ENCODE results near the gene BTBD17.

The BTBD17 gene

GRCh38 chr17:74404789-74405188 is 43.1 kb upstream of the BTBD17 start:
- H3K27ac ChIP-seq: no peak overlapping the region
- ChIA-PET POLR2A (ENCODE audit: low non-redundant PET) (no interaction called here), CTCF (interaction anchor here (0.6 kb wide), 1 partner anchor 11 kb away, joined by 3 read pairs; no protein-coding TSS in a partner anchor)
- no peak for DNase-seq (ENCODE audit: low spot score)
- no peak for TF ChIP-seq CTCF (conservative IDR thresholded peaks at IDR 0.05; ENCODE audit: low read depth)

- TF ChIP-seq CTCF (conservative IDR thresholded peaks at IDR 0.05; ENCODE audit: low read depth): no peak
- H3K27ac ChIP-seq: no peak overlapping the region
- POLR2A ChIA-PET (ENCODE audit: low non-redundant PET): no interaction called here
- DNase-seq (ENCODE audit: low spot score): no peak
- CTCF ChIA-PET: interaction anchor here (0.6 kb wide), 1 partner anchor 11 kb away, joined by 3 read pairs; no protein-coding TSS in a partner anchor
These were observed 42.5 kb upstream of the BTBD17 start for GRCh38 chr17:74404218-74404617.

GRCh38 chr17:74403512-74404137 is 42.0 kb upstream of the BTBD17 start:
- no peak for DNase-seq (ENCODE audit: low spot score)
- POLR2A ChIA-PET (ENCODE audit: low non-redundant PET): no interaction called here
- TF ChIP-seq CTCF (conservative IDR thresholded peaks at IDR 0.05; ENCODE audit: low read depth): no peak
- H3K27ac ChIP-seq: no peak overlapping the region
- CTCF ChIA-PET: no interaction called here

GRCh38 chr17:74402048-74402447 is 40.4 kb upstream of the BTBD17 start:
- no peak overlapping the region for H3K27ac ChIP-seq
- no peak for DNase-seq (ENCODE audit: low spot score)
- no peak for TF ChIP-seq CTCF (conservative IDR thresholded peaks at IDR 0.05; ENCODE audit: low read depth)
- POLR2A ChIA-PET (ENCODE audit: low non-redundant PET): no interaction called here
- CTCF ChIA-PET: no interaction called here

GRCh38 chr17:74396567-74396966 is 34.9 kb upstream of the BTBD17 start:
- no peak for TF ChIP-seq CTCF (conservative IDR thresholded peaks at IDR 0.05; ENCODE audit: low read depth)
- CTCF ChIA-PET: no interaction called here
- no peak for DNase-seq (ENCODE audit: low spot score)
- no peak overlapping the region for H3K27ac ChIP-seq
- POLR2A ChIA-PET (ENCODE audit: low non-redundant PET): no interaction called here

- no peak for TF ChIP-seq CTCF (conservative IDR thresholded peaks at IDR 0.05; ENCODE audit: low read depth)
- POLR2A ChIA-PET (ENCODE audit: low non-redundant PET): no interaction called here
- CTCF ChIA-PET: interaction anchor here (0.6 kb wide), 1 partner anchor 256 kb away, joined by 4 read pairs; no protein-coding TSS in a partner anchor
- DNase-seq (ENCODE audit: low spot score): no peak
- no peak overlapping the region for H3K27ac ChIP-seq
These were observed 33.3 kb upstream of the BTBD17 start for GRCh38 chr17:74394977-74395376.

Measured in RWPE1 (cell line).